Fibroblast of gingiva (primary cell): ENCODE results near the gene C1QTNF8.

Source experiments
- DNase-seq: peaks from one replicate; pipeline ENCODE4 v3.0.0-alpha.2; 2011; ENCODE audit warnings: low read depth

Gene C1QTNF8

GRCh38 chr16:1045310-1045992, 50.6 kb downstream of the C1QTNF8 start:
- no peak for DNase-seq

- DNase-seq: no peak
Observed at GRCh38 chr16:1044460-1045309, 51.4 kb downstream of the C1QTNF8 start.

- DNase-seq: no peak
Observed at GRCh38 chr16:1043881-1044451, 52.1 kb downstream of the C1QTNF8 start.

GRCh38 chr16:1042866-1043265, 53.2 kb downstream of the C1QTNF8 start:
- DNase-seq: no peak

GRCh38 chr16:1042049-1042744, 53.8 kb downstream of the C1QTNF8 start:
- DNase-seq: no peak

- no peak for DNase-seq
Observed at GRCh38 chr16:1040346-1040745, 55.7 kb downstream of the C1QTNF8 start.

GRCh38 chr16:1039762-1040161, 56.3 kb downstream of the C1QTNF8 start:
- DNase-seq: no peak

GRCh38 chr16:1038932-1039331, 57.1 kb downstream of the C1QTNF8 start:
- DNase-seq: no peak
